ENCODE data around the gene SPPL2A.

DNA sequence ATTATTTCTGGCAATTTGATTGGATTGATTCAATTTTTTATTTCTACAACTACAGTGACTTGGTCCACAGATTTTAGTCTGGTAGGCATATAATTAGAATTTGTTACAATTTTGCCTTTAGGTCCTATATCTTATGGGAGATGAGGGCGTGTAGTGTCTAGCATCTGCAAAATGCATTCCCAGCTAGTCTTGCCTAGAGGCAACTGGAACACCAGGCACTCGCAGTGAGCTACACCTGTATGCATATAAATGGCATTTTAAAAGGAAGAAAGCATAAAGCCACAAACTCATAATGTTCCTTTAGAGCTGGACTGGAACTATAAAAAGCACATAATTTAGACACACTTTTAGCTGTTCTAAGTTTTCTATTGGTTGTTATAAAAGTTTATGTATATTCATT is 17.9 kb upstream of the SPPL2A start:
- TF ChIP-seq POLR2A (IDR thresholded peaks at IDR 0.05; ENCODE audit: low read depth) (no peak), CTCF (IDR thresholded peaks at IDR 0.05) (no peak)
